Measurements from ENCODE around the gene KCNF1. TPM values are rescaled to one million over a fixed set of nuclear protein-coding genes. Genes with fewer than 3 reads are reported as not detected.

KCNF1 gene
- total RNA-seq, 3 donors from 2014 or later, result 0.29 to 0.66 TPM; not detected in 1

DNA sequence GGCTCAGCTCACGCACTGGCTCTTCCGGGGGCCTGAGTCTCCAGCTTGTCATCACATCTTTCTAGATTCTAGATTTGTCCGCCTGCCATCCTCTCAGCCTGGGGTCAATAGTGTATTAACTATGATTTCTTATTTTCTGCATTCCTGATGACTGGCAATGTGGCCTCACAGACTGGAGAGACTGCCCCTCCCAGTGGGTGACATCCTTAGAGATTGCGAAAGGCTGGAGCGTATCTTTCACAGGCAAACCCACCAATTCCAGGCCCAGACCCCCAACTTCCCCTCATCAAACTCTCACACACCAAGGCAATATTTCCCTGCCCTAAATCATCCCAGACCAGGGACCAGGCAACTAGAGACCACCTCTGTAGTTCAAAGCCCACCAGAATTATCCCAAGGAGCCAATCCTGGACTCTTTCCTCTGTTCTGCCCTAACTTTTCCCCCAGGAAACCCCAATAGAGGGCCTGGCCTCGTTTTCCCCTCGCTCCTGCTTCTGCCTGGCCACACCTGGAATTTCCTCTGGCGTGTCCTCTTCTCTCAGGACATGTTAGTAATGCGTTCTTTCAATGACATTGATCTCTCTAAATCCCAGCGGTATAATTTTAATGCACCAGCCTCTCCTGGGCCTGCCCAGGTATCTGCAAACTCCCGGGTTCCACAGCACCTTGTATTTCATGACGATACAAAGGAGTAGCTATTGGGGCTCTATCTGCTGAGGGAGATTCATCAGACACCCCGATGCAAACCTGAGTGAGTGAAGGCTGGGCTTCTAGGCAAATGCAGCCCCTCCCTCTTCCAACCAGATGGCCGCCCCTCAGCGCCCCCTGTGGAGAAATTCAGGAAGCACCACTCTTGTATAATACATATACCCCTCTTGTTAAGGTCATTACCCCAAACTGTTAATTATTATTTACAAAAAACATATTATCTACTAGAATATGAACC is 2.4 kb upstream of the KCNF1 start:
- Histone ChIP-seq H3K9me3 (no peaks in the 10 kb centered on the region), H3K36me3 (no peaks in the 10 kb centered on the region), H3K27ac (no peak overlapping the region), H3K4me3 (no peak overlapping the region), H3K27me3 (peaks cover 0 to 36% of the 10 kb centered on the region in 2 donors), H3K4me1 (no peaks in the 10 kb centered on the region)
- TF ChIP-seq, protein P1, sequence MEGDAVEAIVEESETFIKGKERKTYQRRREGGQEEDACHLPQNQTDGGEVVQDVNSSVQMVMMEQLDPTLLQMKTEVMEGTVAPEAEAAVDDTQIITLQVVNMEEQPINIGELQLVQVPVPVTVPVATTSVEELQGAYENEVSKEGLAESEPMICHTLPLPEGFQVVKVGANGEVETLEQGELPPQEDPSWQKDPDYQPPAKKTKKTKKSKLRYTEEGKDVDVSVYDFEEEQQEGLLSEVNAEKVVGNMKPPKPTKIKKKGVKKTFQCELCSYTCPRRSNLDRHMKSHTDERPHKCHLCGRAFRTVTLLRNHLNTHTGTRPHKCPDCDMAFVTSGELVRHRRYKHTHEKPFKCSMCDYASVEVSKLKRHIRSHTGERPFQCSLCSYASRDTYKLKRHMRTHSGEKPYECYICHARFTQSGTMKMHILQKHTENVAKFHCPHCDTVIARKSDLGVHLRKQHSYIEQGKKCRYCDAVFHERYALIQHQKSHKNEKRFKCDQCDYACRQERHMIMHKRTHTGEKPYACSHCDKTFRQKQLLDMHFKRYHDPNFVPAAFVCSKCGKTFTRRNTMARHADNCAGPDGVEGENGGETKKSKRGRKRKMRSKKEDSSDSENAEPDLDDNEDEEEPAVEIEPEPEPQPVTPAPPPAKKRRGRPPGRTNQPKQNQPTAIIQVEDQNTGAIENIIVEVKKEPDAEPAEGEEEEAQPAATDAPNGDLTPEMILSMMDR (IDR thresholded peaks at IDR 0.05), result no peak
- TF ChIP-seq POLR2A (IDR thresholded peaks at IDR 0.05) (no peak), POLR2AphosphoS5 (IDR thresholded peaks at IDR 0.05) (no peak)
- intact Hi-C loops (cut with DNase I; ENCODE audit: low total_unique reads), result no loop called here
- DNase-seq (ENCODE audit: low spot score in 2 of 2), result no peak

GRCh38 chr2:10909996-10910341 is 1.8 kb upstream of the KCNF1 start:
- H3K4me1 ChIP-seq, result no peaks in the 10 kb centered on the region
- H3K9me3 ChIP-seq, result no peaks in the 10 kb centered on the region
- peaks cover 0 to 41% of the 10 kb centered on the region in 2 donors for H3K27me3 ChIP-seq
- H3K4me3 ChIP-seq, result no peak overlapping the region
- H3K27ac ChIP-seq, result no peak overlapping the region
- DNase-seq (ENCODE audit: low spot score in 2 of 2), result no peak
- intact Hi-C loops (cut with DNase I; ENCODE audit: low total_unique reads), result no loop called here
- TF ChIP-seq, protein P1 (IDR thresholded peaks at IDR 0.05), result no peak
- TF ChIP-seq POLR2AphosphoS5 (IDR thresholded peaks at IDR 0.05) (no peak), POLR2A (IDR thresholded peaks at IDR 0.05) (no peak)
- no peaks in the 10 kb centered on the region for H3K36me3 ChIP-seq

- Histone ChIP-seq H3K9me3 (no peaks in the 10 kb centered on the region), H3K27me3 (peaks cover 0 to 42% of the 10 kb centered on the region in 2 donors), H3K4me1 (no peaks in the 10 kb centered on the region), H3K27ac (no peak overlapping the region), H3K36me3 (no peaks in the 10 kb centered on the region), H3K4me3 (no peak overlapping the region)
- TF ChIP-seq, protein P1 (IDR thresholded peaks at IDR 0.05), result no peak
- TF ChIP-seq POLR2A (IDR thresholded peaks at IDR 0.05) (no peak), POLR2AphosphoS5 (IDR thresholded peaks at IDR 0.05) (no peak)
- no peak for DNase-seq (ENCODE audit: low spot score in 2 of 2)
- intact Hi-C loops (cut with DNase I; ENCODE audit: low total_unique reads), result no loop called here
Observed at GRCh38 chr2:10910625-10911024, 1.1 kb upstream of the KCNF1 start.

DNA sequence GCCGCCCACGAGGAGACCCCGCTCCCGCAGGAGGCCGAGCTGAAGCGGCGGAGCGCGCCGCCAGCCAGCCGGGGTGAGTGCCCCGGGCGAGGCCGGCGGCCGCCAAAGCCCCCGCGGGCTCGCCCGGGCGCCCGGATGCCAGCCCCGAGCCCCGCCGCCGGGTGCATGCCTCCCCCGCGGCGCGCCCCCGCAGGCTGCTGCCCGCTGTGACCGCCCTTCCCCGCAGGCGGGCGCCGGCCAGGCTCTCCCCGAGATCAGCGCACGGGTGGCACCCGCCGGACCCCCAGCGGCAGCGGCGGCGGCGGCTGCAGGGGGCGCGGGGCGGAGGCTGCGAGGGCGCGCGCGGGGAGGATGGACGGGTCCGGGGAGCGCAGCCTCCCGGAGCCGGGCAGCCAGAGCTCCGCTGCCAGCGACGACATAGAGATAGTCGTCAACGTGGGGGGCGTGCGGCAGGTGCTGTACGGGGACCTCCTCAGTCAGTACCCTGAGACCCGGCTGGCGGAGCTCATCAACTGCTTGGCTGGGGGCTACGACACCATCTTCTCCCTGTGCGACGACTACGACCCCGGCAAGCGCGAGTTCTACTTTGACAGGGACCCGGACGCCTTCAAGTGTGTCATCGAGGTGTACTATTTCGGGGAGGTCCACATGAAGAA is 470 bp downstream of the KCNF1 start:
- Histone ChIP-seq H3K4me1 (no peaks in the 10 kb centered on the region), H3K27ac (no peak overlapping the region), H3K4me3 (peak overlapping the region; percentile 21 to 62 (median 35)), H3K9me3 (no peaks in the 10 kb centered on the region), H3K27me3 (peaks cover 0 to 42% of the 10 kb centered on the region in 2 donors), H3K36me3 (no peaks in the 10 kb centered on the region)
- DNase-seq (ENCODE audit: low spot score in 2 of 2), result no peak
- TF ChIP-seq, protein P1 (IDR thresholded peaks at IDR 0.05), result no peak
- no peak for TF ChIP-seq POLR2A (IDR thresholded peaks at IDR 0.05)
- no peak for TF ChIP-seq POLR2AphosphoS5 (IDR thresholded peaks at IDR 0.05)
- intact Hi-C loops (cut with DNase I; ENCODE audit: low total_unique reads), result no loop called here
